T-cell (primary cell): ENCODE results near the gene ITGB4. TPM values are rescaled to one million over a fixed set of nuclear protein-coding genes. Genes with fewer than 3 reads are reported as not detected.

Experiments
- ATAC-seq, 4 experiments: fragments of 200-7000 bp in 3 of 4; fragments of 150-1000 bp in 1 of 4; cut with Tn5 transposase; replicated peaks in 1 of 4; 1 replicate in 3 of 4; 2 replicates in 1 of 4; pipeline ENCODE4 v1.10.0; 2021; ENCODE audit warnings: moderate library complexity in 3 of 4, mild to moderate bottlenecking in 2 of 4, moderate number of reproducible peaks in 1 of 4
- CTCF ChIA-PET, 2 donors: fragments of 300-600 bp; sonication (Branson Sonifier 250); formaldehyde crosslinking; loops; one replicate each; lab custom pipeline; 2022; ENCODE audit warnings: antibody characterized with exemption in 2 of 2; lab: Charles Lee
- POLR2A ChIA-PET, 2 donors: fragments of 300-600 bp; sonication (Branson Sonifier 250); formaldehyde crosslinking; loops; one replicate each; lab custom pipeline; 2022; ENCODE audit warnings: antibody characterized with exemption in 2 of 2; lab: Charles Lee
- DNase-seq, 35 experiments: peaks; one replicate each; pipeline versions ENCODE4 v3.0.0 to v3.0.0-alpha.2; 2013 to 2023
- H3K27ac ChIP-seq: one replicate; pipeline ENCODE4 v1.5.1; 2013; ENCODE audit warnings: low read length
- H3K27me3 ChIP-seq, 2 experiments: replicated peaks in 1 of 2; 1 replicate in 1 of 2; 2 replicates in 1 of 2; pipeline versions ENCODE4 v1.6.1 to v1.7.0; 2013; ENCODE audit warnings: low read length in 1 of 2, mixed read lengths in 1 of 2; ENCODE audit not compliant: control insufficient read depth in 2 of 2, insufficient read depth in 2 of 2; ENCODE audit errors: extremely low read depth in 1 of 2
- H3K36me3 ChIP-seq, 2 donors: 1 replicate in 1 of 2; 2 replicates in 1 of 2; pipeline versions ENCODE4 v1.6.1 to v1.7.0; 2013; ENCODE audit warnings: low read length in 1 of 2; ENCODE audit not compliant: control insufficient read depth in 2 of 2, insufficient read depth in 1 of 2; ENCODE audit errors: extremely low read depth in 1 of 2
- H3K4me1 ChIP-seq, 2 experiments: 1 replicate in 1 of 2; 2 replicates in 1 of 2; pipeline versions ENCODE4 v1.6.1 to v1.7.0; 2013; ENCODE audit warnings: low read length in 2 of 2, mixed read lengths in 1 of 2; ENCODE audit not compliant: insufficient read depth in 2 of 2, control insufficient read depth in 1 of 2; ENCODE audit errors: extremely low read depth in 1 of 2
- H3K4me3 ChIP-seq, 2 donors: 1 replicate in 1 of 2; 2 replicates in 1 of 2; pipeline versions ENCODE4 v1.5.1 to v1.7.0; 2013; ENCODE audit warnings: mild to moderate bottlenecking in 2 of 2, low read length in 1 of 2, moderate library complexity in 1 of 2; ENCODE audit not compliant: control insufficient read depth in 1 of 2; ENCODE audit errors: extremely low read depth in 1 of 2
- H3K9me3 ChIP-seq: 2 replicates; pipeline ENCODE4 v1.7.0; 2013
- H3K27ac Mint-ChIP-seq, 2 donors: one replicate each; pipeline ENCODE4 v1.8.0; 2020 to 2021; ENCODE audit warnings: mild to moderate bottlenecking in 2 of 2, mixed read lengths in 2 of 2
- H3K27me3 Mint-ChIP-seq, 2 donors: one replicate each; pipeline ENCODE4 v1.8.0; 2021 to 2022; ENCODE audit warnings: mixed read lengths in 2 of 2
- H3K36me3 Mint-ChIP-seq: one replicate; pipeline ENCODE4 v1.8.0; 2021; ENCODE audit warnings: mixed read lengths
- H3K4me1 Mint-ChIP-seq, 3 donors: one replicate each; pipeline ENCODE4 v1.8.0; 2020 to 2022; ENCODE audit warnings: mixed read lengths in 3 of 3, mild to moderate bottlenecking in 1 of 3
- H3K4me3 Mint-ChIP-seq, 3 donors: one replicate each; pipeline ENCODE4 v1.8.0; 2020 to 2022; ENCODE audit warnings: mild to moderate bottlenecking in 3 of 3, mixed read lengths in 3 of 3, moderate library complexity in 3 of 3
- H3K9me3 Mint-ChIP-seq, 3 donors: one replicate each; pipeline ENCODE4 v1.8.0; 2020 to 2022; ENCODE audit warnings: mixed read lengths in 3 of 3
- WGBS: methylation state at CpG from one replicate; pipeline ENCODE4 v1.1.5; 2013; ENCODE audit warnings: missing lambda C conversion rate; ENCODE audit not compliant: insufficient coverage; 5-methylcytosine and 5-hydroxymethylcytosine counted together
- total RNA-seq, 35 experiments: library from RNA in 6 of 35; stranded (reverse) in 6 of 35; fragments of 120-200 nt in 1 of 35; gene quantifications; one replicate each; pipeline versions ENCODE4 v1.2.1 to v1.2.4 and lab custom pipeline; 2013 to 2026

Gene ITGB4
- total RNA-seq, 5 donors from 2014 or later (not counting 1 experiment from before 2014, with no cell fraction given), result 0.68 to 1.6 (median 1.5) TPM

DNA sequence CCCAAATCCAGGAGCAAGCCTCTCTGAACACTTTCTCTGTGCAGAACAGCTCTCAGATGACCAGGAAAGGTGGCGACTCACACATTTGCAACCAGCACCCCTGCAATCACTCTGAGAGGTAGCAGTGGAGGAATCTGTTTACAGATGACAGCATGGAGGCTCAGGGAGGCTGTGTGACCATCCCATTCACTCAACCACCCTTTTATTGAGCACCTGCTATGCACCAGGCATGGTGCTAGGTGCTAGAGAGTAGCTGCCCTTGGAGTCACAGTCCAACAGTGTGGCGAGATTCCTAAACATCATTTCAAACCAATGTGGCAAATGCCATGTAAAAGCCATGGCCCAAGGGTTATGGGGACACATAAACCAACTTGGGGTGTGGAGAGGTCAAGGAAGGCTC lies 1.5 kb upstream of the ITGB4 start:
- no peaks in the 10 kb centered on the region for H3K9me3 Mint-ChIP-seq
- ATAC-seq, result no peak
- no peak for DNase-seq
- no peak overlapping the region for H3K27ac Mint-ChIP-seq
- peak overlapping the region; percentile 70 to 82 (median 76) for H3K4me3 Mint-ChIP-seq
- H3K9me3 ChIP-seq, result no peaks in the 10 kb centered on the region
- peaks cover 0 to 61% of the 10 kb centered on the region in 2 experiments for H3K27me3 ChIP-seq
- H3K27ac ChIP-seq, result no peak overlapping the region
- peaks cover 0 to 12% of the 10 kb centered on the region in 2 experiments for H3K4me1 ChIP-seq
- ChIA-PET CTCF (interaction anchor here in 1 of 2 donors (0.6 kb wide), 1 partner anchor 477 kb away, joined by 3 read pairs; no protein-coding TSS in a partner anchor), POLR2A (no interaction called here)
- H3K27me3 Mint-ChIP-seq, result peaks cover 0 to 18% of the 10 kb centered on the region in 2 donors
- no peaks in the 10 kb centered on the region for H3K36me3 ChIP-seq
- no peaks in the 10 kb centered on the region for H3K36me3 Mint-ChIP-seq
- H3K4me1 Mint-ChIP-seq, result peaks cover 3 to 8% (median 6%) of the 10 kb centered on the region in 3 donors
- no CpG with 5 or more reads among the region's 2 CpGs for WGBS
- H3K4me3 ChIP-seq, result no peak overlapping the region

DNA sequence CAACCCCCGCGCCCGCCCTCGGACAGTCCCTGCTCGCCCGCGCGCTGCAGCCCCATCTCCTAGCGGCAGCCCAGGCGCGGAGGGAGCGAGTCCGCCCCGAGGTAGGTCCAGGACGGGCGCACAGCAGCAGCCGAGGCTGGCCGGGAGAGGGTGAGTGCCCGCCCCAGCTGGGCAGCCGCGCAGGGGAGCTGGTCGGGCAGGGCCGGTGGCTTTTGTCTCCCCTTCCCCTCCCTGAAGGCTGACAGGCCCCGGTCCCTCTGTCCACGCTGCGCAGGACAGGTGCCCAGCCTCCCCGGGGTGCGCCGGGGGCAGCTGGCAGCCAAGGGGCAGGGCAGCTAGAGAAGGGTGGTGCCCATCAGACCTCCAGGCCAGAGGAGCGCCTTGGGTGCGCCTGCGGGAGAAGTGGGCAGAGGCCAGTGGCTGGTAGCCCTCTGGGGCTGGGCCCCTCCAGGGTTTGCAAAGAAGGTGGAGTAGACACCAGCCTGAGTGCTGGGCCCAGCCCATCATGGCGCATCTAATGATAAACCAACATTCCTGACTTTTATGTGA lies 278 bp downstream of the ITGB4 start:
- H3K4me3 Mint-ChIP-seq, result peak overlapping the region in 2 of 3 donors; percentile 28 to 82
- no peaks in the 10 kb centered on the region for H3K9me3 ChIP-seq
- no peak for DNase-seq
- no peak for ATAC-seq
- H3K27me3 Mint-ChIP-seq, result peaks cover 0 to 7% of the 10 kb centered on the region in 2 donors
- 43% methylated on average over 23 of the region's 33 CpGs for WGBS
- H3K4me1 ChIP-seq, result peaks cover 0 to 12% of the 10 kb centered on the region in 2 experiments
- no peak overlapping the region for H3K27ac ChIP-seq
- no peaks in the 10 kb centered on the region for H3K36me3 Mint-ChIP-seq
- H3K27ac Mint-ChIP-seq, result no peak overlapping the region
- CTCF ChIA-PET, result interaction anchor here in 1 of 2 donors (0.7 to 0.9 kb wide), 2 partner anchors 32 to 65 kb away, joined by 3 to 4 read pairs; no protein-coding TSS in a partner anchor
- no peaks in the 10 kb centered on the region for H3K36me3 ChIP-seq
- H3K27me3 ChIP-seq, result peaks cover 0 to 48% of the 10 kb centered on the region in 2 experiments
- no peak overlapping the region for H3K4me3 ChIP-seq
- H3K9me3 Mint-ChIP-seq, result no peaks in the 10 kb centered on the region
- peaks cover 3 to 8% (median 6%) of the 10 kb centered on the region in 3 donors for H3K4me1 Mint-ChIP-seq
- POLR2A ChIA-PET, result no interaction called here

DNA sequence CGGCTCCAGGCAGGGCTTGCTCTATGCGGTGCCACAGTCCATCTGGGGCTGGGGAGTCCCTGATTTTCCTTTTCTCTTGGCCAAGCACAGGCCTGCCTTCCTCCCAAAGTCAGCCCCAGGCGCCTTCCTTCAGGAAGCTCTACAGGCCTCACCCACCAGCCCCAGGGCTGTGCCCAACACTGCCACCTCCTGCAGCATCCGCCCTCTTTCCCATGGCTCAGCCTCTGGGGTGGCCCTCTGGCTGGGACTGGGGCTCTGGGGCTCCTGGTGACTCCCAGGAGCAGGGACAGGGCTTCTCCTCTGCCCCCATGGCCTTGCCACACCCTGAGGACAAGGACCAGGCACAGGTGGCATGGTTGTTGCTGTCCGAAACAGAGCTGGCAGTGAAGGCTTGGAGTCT lies 817 bp downstream of the ITGB4 start:
- H3K27me3 Mint-ChIP-seq, result peaks cover 0 to 4% of the 10 kb centered on the region in 2 donors
- CTCF ChIA-PET, result interaction anchor here in 1 of 2 donors (0.6 kb wide), 2 partner anchors 24 to 26 kb away, joined by 3 read pairs; no protein-coding TSS in a partner anchor
- H3K27ac ChIP-seq, result no peak overlapping the region
- H3K4me3 ChIP-seq, result no peak overlapping the region
- peak overlapping the region in 2 of 3 donors; percentile 28 to 65 for H3K4me3 Mint-ChIP-seq
- H3K9me3 Mint-ChIP-seq, result no peaks in the 10 kb centered on the region
- POLR2A ChIA-PET, result no interaction called here
- WGBS, result 98% methylated on average over 5 of the region's 5 CpGs
- DNase-seq, result no peak
- H3K36me3 ChIP-seq, result no peaks in the 10 kb centered on the region
- no peaks in the 10 kb centered on the region for H3K9me3 ChIP-seq
- H3K27ac Mint-ChIP-seq, result no peak overlapping the region
- H3K4me1 ChIP-seq, result peaks cover 0 to 12% of the 10 kb centered on the region in 2 experiments
- peaks cover 0 to 46% of the 10 kb centered on the region in 2 experiments for H3K27me3 ChIP-seq
- no peak for ATAC-seq
- H3K36me3 Mint-ChIP-seq, result no peaks in the 10 kb centered on the region
- H3K4me1 Mint-ChIP-seq, result peaks cover 3 to 8% (median 6%) of the 10 kb centered on the region in 3 donors

DNA sequence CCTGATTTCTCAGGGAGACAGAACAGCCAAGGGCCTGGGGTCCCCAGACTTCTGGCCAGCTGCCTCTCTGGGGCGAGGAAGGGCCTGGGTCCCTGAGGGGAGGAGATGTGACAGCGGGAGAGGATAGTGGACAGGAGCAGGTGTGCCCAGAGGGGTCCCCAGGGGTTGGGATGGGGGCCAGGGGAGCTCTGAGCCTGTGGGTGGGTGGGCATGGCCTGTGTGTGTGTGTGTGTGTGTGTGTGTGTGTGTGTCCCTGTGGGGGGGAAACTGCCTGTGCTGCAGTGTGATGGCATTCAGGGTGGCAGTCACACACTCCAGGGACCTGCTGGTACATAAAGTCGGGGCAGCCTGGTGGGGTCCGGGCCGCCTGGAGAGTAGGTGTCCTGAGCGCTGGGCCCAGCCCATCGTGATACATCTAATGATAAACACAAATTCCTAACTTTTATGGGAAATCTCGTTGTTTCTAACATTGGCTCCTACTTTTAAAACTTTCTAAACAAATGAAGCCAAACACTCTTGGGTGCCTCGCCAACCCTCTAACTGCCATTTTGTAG lies 1.4 kb downstream of the ITGB4 start:
- no peaks in the 10 kb centered on the region for H3K9me3 Mint-ChIP-seq
- H3K27ac Mint-ChIP-seq, result no peak overlapping the region
- peaks cover 0 to 2% of the 10 kb centered on the region in 2 donors for H3K27me3 Mint-ChIP-seq
- Histone ChIP-seq H3K9me3 (no peaks in the 10 kb centered on the region), H3K36me3 (no peaks in the 10 kb centered on the region), H3K4me1 (peaks cover 0 to 12% of the 10 kb centered on the region in 2 experiments), H3K27me3 (peaks cover 0 to 43% of the 10 kb centered on the region in 2 experiments), H3K4me3 (no peak overlapping the region), H3K27ac (no peak overlapping the region)
- POLR2A ChIA-PET, result no interaction called here
- 94% methylated on average over 3 of the region's 9 CpGs for WGBS
- peaks cover 3 to 8% (median 6%) of the 10 kb centered on the region in 3 donors for H3K4me1 Mint-ChIP-seq
- CTCF ChIA-PET, result interaction anchor here in 1 of 2 donors (0.6 kb wide), 2 partner anchors 24 to 25 kb away, joined by 3 read pairs; no protein-coding TSS in a partner anchor
- H3K4me3 Mint-ChIP-seq, result peak overlapping the region in 1 of 3 donors; percentile 65
- no peak for DNase-seq
- H3K36me3 Mint-ChIP-seq, result no peaks in the 10 kb centered on the region
- ATAC-seq, result no peak

DNA sequence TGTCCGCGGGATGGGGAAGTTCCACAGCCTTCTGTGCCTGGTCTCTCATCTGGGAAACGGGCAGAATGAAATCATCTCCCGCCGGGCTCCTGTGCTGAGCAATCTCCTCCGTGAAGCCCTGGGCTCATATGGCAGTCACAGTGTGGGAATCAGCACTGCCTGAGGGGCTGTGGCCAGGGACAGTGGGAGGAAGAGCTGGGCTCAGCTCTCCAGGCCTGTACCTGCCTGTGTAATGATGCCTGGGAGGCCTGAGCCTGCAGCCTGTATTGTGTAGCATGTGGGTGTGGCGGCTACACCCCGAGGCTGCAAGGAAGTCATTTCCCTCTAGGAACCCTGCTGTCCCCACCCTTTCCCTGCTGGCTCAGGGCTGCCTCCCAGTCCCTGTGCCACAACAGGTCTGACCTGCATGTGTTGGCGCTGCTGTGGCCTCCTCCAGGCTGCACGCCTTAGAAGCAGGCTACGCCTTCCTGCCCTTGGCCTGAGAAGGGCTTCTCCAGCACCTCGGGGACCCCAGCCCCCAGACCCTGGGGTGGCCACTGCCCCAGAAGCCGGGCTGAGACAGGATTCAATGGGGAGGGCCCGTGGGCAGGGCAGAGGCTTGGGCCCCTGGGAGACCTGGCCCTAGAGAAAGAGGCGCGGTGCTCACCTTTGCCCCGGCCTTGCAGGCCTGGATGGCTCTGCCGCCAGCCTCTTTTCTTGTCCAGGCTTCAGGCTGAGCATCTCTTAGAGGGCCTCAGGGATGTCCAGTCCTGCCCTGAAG lies 2.1 kb downstream of the ITGB4 start:
- Mint-ChIP-seq H3K36me3 (no peaks in the 10 kb centered on the region), H3K4me3 (no peak overlapping the region), H3K4me1 (peaks cover 3 to 8% (median 6%) of the 10 kb centered on the region in 3 donors), H3K27ac (no peak overlapping the region), H3K9me3 (no peaks in the 10 kb centered on the region), H3K27me3 (peaks cover 0 to 2% of the 10 kb centered on the region in 2 donors)
- no peak overlapping the region for H3K27ac ChIP-seq
- H3K36me3 ChIP-seq, result no peaks in the 10 kb centered on the region
- peaks cover 0 to 38% of the 10 kb centered on the region in 2 experiments for H3K27me3 ChIP-seq
- ChIA-PET POLR2A (no interaction called here), CTCF (no interaction called here)
- no peak overlapping the region for H3K4me3 ChIP-seq
- H3K4me1 ChIP-seq, result peaks cover 0 to 12% of the 10 kb centered on the region in 2 experiments
- ATAC-seq, result no peak
- no peak for DNase-seq
- H3K9me3 ChIP-seq, result no peaks in the 10 kb centered on the region
- WGBS, result 86% methylated on average over 15 of the region's 18 CpGs
